Measurements from ENCODE around the gene HOXD13. TPM values are rescaled to one million over a fixed set of nuclear protein-coding genes. Genes with fewer than 3 reads are reported as not detected.

The HOXD13 gene
- not detected for total RNA-seq
- 0 reads per million in 2 donors for total RNA-seq

GRCh38 chr2:176092270-176093144 is at the start of gene HOXD13:
TSS of gene HOXD13 (plus strand) at chr2:176092721. CDS start at chr2:176092891, 170 bp downstream.
- peaks cover 85% of the 10 kb centered on the region for H3K27me3 Mint-ChIP-seq
- ATAC-seq (no peak), DNase-seq (no peak)
- H3K4me3 Mint-ChIP-seq = peak within 1 kb of the TSS; percentile 71
- H3K4me1 Mint-ChIP-seq = peaks cover 18% of the 10 kb centered on the region
- H3K27ac Mint-ChIP-seq = peak within 1 kb of the TSS; percentile 66
- peaks cover 7% of the 10 kb centered on the region for H3K9me3 ChIP-seq (ENCODE audit: control insufficient read depth, low read length, poor library complexity, severe bottlenecking)
- peaks cover 3% of the 10 kb centered on the region for H3K36me3 Mint-ChIP-seq (ENCODE audit: low read depth)

GRCh38 chr2:176056406-176056805 is 36.1 kb upstream of the HOXD13 start:
- Mint-ChIP-seq H3K27me3 (peaks cover 74% of the 10 kb centered on the region), H3K4me3 (no peak overlapping the region), H3K4me1 (no peaks in the 10 kb centered on the region), H3K27ac (no peak overlapping the region), H3K36me3 (ENCODE audit: low read depth) (no peaks in the 10 kb centered on the region)
- no peak for DNase-seq
- ATAC-seq = no peak
- no peaks in the 10 kb centered on the region for H3K9me3 ChIP-seq (ENCODE audit: control insufficient read depth, low read length, poor library complexity, severe bottlenecking)

- Mint-ChIP-seq H3K4me3 (no peak overlapping the region), H3K27me3 (peaks cover 79% of the 10 kb centered on the region), H3K36me3 (ENCODE audit: low read depth) (no peaks in the 10 kb centered on the region), H3K27ac (no peak overlapping the region), H3K4me1 (no peaks in the 10 kb centered on the region)
- no peaks in the 10 kb centered on the region for H3K9me3 ChIP-seq (ENCODE audit: control insufficient read depth, low read length, poor library complexity, severe bottlenecking)
- ATAC-seq (no peak), DNase-seq (no peak)
These were observed 28.6 kb upstream of the HOXD13 start for GRCh38 chr2:176063958-176064357.

- peaks cover 3% of the 10 kb centered on the region for H3K36me3 Mint-ChIP-seq (ENCODE audit: low read depth)
- H3K4me1 Mint-ChIP-seq = no peaks in the 10 kb centered on the region
- peaks cover 87% of the 10 kb centered on the region for H3K27me3 Mint-ChIP-seq
- no peak overlapping the region for H3K27ac Mint-ChIP-seq
- DNase-seq (no peak), ATAC-seq (no peak)
- H3K9me3 ChIP-seq (ENCODE audit: control insufficient read depth, low read length, poor library complexity, severe bottlenecking) = peaks cover 2% of the 10 kb centered on the region
- H3K4me3 Mint-ChIP-seq = peak overlapping the region; percentile 43
These were observed 25.6 kb upstream of the HOXD13 start for GRCh38 chr2:176066645-176067588.

- H3K36me3 Mint-ChIP-seq (ENCODE audit: low read depth) = peaks cover 3% of the 10 kb centered on the region
- H3K4me3 Mint-ChIP-seq = peak overlapping the region; percentile 45
- no peak for ATAC-seq
- peaks cover 87% of the 10 kb centered on the region for H3K27me3 Mint-ChIP-seq
- no peak overlapping the region for H3K27ac Mint-ChIP-seq
- no peak for DNase-seq
- H3K9me3 ChIP-seq (ENCODE audit: control insufficient read depth, low read length, poor library complexity, severe bottlenecking) = peaks cover 2% of the 10 kb centered on the region
- no peaks in the 10 kb centered on the region for H3K4me1 Mint-ChIP-seq
These were observed 24.7 kb upstream of the HOXD13 start for GRCh38 chr2:176067589-176068418.

- Mint-ChIP-seq H3K4me3 (peak overlapping the region; percentile 45), H3K4me1 (no peaks in the 10 kb centered on the region), H3K27ac (no peak overlapping the region), H3K27me3 (peaks cover 91% of the 10 kb centered on the region), H3K36me3 (ENCODE audit: low read depth) (peaks cover 3% of the 10 kb centered on the region)
- peaks cover 2% of the 10 kb centered on the region for H3K9me3 ChIP-seq (ENCODE audit: control insufficient read depth, low read length, poor library complexity, severe bottlenecking)
- no peak for DNase-seq
- no peak for ATAC-seq
These were observed 24.1 kb upstream of the HOXD13 start for GRCh38 chr2:176068419-176068832.

- ATAC-seq = no peak
- peaks cover 2% of the 10 kb centered on the region for H3K9me3 ChIP-seq (ENCODE audit: control insufficient read depth, low read length, poor library complexity, severe bottlenecking)
- no peak for DNase-seq
- H3K27ac Mint-ChIP-seq = no peak overlapping the region
- H3K36me3 Mint-ChIP-seq (ENCODE audit: low read depth) = peaks cover 3% of the 10 kb centered on the region
- H3K27me3 Mint-ChIP-seq = peaks cover 90% of the 10 kb centered on the region
- H3K4me3 Mint-ChIP-seq = no peak overlapping the region
- no peaks in the 10 kb centered on the region for H3K4me1 Mint-ChIP-seq
These were observed 20.9 kb upstream of the HOXD13 start for GRCh38 chr2:176071330-176072291.

- peaks cover 3% of the 10 kb centered on the region for H3K36me3 Mint-ChIP-seq (ENCODE audit: low read depth)
- ATAC-seq (no peak), DNase-seq (no peak)
- no peaks in the 10 kb centered on the region for H3K4me1 Mint-ChIP-seq
- no peak overlapping the region for H3K27ac Mint-ChIP-seq
- no peak overlapping the region for H3K4me3 Mint-ChIP-seq
- peaks cover 91% of the 10 kb centered on the region for H3K27me3 Mint-ChIP-seq
- peaks cover 2% of the 10 kb centered on the region for H3K9me3 ChIP-seq (ENCODE audit: control insufficient read depth, low read length, poor library complexity, severe bottlenecking)
These were observed 20.2 kb upstream of the HOXD13 start for GRCh38 chr2:176072292-176072669.

- ATAC-seq (no peak), DNase-seq (no peak)
- no peak overlapping the region for H3K27ac Mint-ChIP-seq
- H3K4me3 Mint-ChIP-seq = no peak overlapping the region
- no peaks in the 10 kb centered on the region for H3K4me1 Mint-ChIP-seq
- peaks cover 4% of the 10 kb centered on the region for H3K9me3 ChIP-seq (ENCODE audit: control insufficient read depth, low read length, poor library complexity, severe bottlenecking)
- H3K27me3 Mint-ChIP-seq = peaks cover 84% of the 10 kb centered on the region
- peaks cover 3% of the 10 kb centered on the region for H3K36me3 Mint-ChIP-seq (ENCODE audit: low read depth)
These were observed 19.3 kb upstream of the HOXD13 start for GRCh38 chr2:176072951-176073904.

GRCh38 chr2:176074919-176075425 is 17.5 kb upstream of the HOXD13 start:
- H3K27ac Mint-ChIP-seq = peak overlapping the region; percentile 60
- peak overlapping the region; percentile 28 for H3K4me3 Mint-ChIP-seq

GRCh38 chr2:176075481-176075880 is 17.0 kb upstream of the HOXD13 start:
- peaks cover 9% of the 10 kb centered on the region for H3K9me3 ChIP-seq (ENCODE audit: control insufficient read depth, low read length, poor library complexity, severe bottlenecking)
- Mint-ChIP-seq H3K27ac (peak overlapping the region; percentile 60), H3K4me1 (peaks cover 2% of the 10 kb centered on the region), H3K27me3 (peaks cover 77% of the 10 kb centered on the region), H3K36me3 (ENCODE audit: low read depth) (peaks cover 4% of the 10 kb centered on the region), H3K4me3 (peak overlapping the region; percentile 28)
- no peak for DNase-seq
- ATAC-seq = no peak

More at GRCh38 chr2:176074919-176075425, 17.5 kb upstream of the HOXD13 start:
- DNase-seq (no peak), ATAC-seq (no peak)
- peaks cover 82% of the 10 kb centered on the region for H3K27me3 Mint-ChIP-seq
- peaks cover 4% of the 10 kb centered on the region for H3K36me3 Mint-ChIP-seq (ENCODE audit: low read depth)
- peaks cover 2% of the 10 kb centered on the region for H3K4me1 Mint-ChIP-seq
- peaks cover 9% of the 10 kb centered on the region for H3K9me3 ChIP-seq (ENCODE audit: control insufficient read depth, low read length, poor library complexity, severe bottlenecking)

Measured in T-helper 17 cell (primary cell).